ENCODE results near the gene VEPH1.

The VEPH1 gene

GRCh38 chr3:157420606-157421130, 82.5 kb downstream of the VEPH1 start:
- DNase-seq, result peak; percentile 52

GRCh38 chr3:157418104-157418503, 85.1 kb downstream of the VEPH1 start:
- DNase-seq, result no peak

GRCh38 chr3:157417247-157417646, 86.0 kb downstream of the VEPH1 start:
- no peak for DNase-seq

- no peak for DNase-seq
Measured at GRCh38 chr3:157416347-157417087, 86.7 kb downstream of the VEPH1 start.

- DNase-seq, result peak; percentile 98
Measured at GRCh38 chr3:157414861-157415260, 88.4 kb downstream of the VEPH1 start.

- peak; percentile 56 for DNase-seq
Measured at GRCh38 chr3:157412323-157412855, 90.8 kb downstream of the VEPH1 start.

- no peak for DNase-seq
Measured at GRCh38 chr3:157410945-157411344, 92.3 kb downstream of the VEPH1 start.

GRCh38 chr3:157409516-157409915, 93.7 kb downstream of the VEPH1 start:
- peak; percentile 57 for DNase-seq

- no peak for DNase-seq
Measured at GRCh38 chr3:157408499-157409149, 94.6 kb downstream of the VEPH1 start.

- no peak for DNase-seq
Measured at GRCh38 chr3:157407769-157408168, 95.4 kb downstream of the VEPH1 start.

GRCh38 chr3:157406394-157406793, 96.8 kb downstream of the VEPH1 start:
- DNase-seq, result no peak

GRCh38 chr3:157405457-157405856, 97.8 kb downstream of the VEPH1 start:
- no peak for DNase-seq

- no peak for DNase-seq
Measured at GRCh38 chr3:157404381-157404780, 98.8 kb downstream of the VEPH1 start.

GRCh38 chr3:157398598-157398997, 104.6 kb downstream of the VEPH1 start:
- DNase-seq, result no peak

- no peak for DNase-seq
Measured at GRCh38 chr3:157394411-157394810, 108.8 kb downstream of the VEPH1 start.

- no peak for DNase-seq
Measured at GRCh38 chr3:157393113-157393512, 110.1 kb downstream of the VEPH1 start.

- DNase-seq, result no peak
Measured at GRCh38 chr3:157392104-157392503, 111.1 kb downstream of the VEPH1 start.

- DNase-seq, result no peak
Measured at GRCh38 chr3:157390713-157391515, 112.3 kb downstream of the VEPH1 start.

GRCh38 chr3:157388976-157389375, 114.2 kb downstream of the VEPH1 start:
- DNase-seq, result no peak

GRCh38 chr3:157387708-157388435, 115.3 kb downstream of the VEPH1 start:
- DNase-seq, result no peak

- no peak for DNase-seq
Measured at GRCh38 chr3:157384491-157384890, 118.7 kb downstream of the VEPH1 start.

- DNase-seq, result peak; percentile 61
Measured at GRCh38 chr3:157384031-157384430, 119.2 kb downstream of the VEPH1 start.
